GM19455 (cell line): ENCODE measurements around the gene BICC1.

Experiments
- ATAC-seq: cut with Tn5 transposase; IDR thresholded peaks from one replicate; pipeline ENCODE4 v1.9.1; 2021; ENCODE audit not compliant: unreplicated experiment

The BICC1 gene

GRCh38 chr10:58698777-58699356 is 186.2 kb downstream of the BICC1 start:
- no peak for ATAC-seq

- no peak for ATAC-seq
Observed at GRCh38 chr10:58700591-58700990, 187.9 kb downstream of the BICC1 start.

- ATAC-seq, result no peak
Observed at GRCh38 chr10:58701405-58702135, 188.9 kb downstream of the BICC1 start.

GRCh38 chr10:58704226-58704625 is 191.6 kb downstream of the BICC1 start:
- ATAC-seq, result no peak

- ATAC-seq, result no peak
Observed at GRCh38 chr10:58704671-58705141, 192.0 kb downstream of the BICC1 start.

GRCh38 chr10:58706836-58707235 is 194.2 kb downstream of the BICC1 start:
- no peak for ATAC-seq

GRCh38 chr10:58712141-58712540 is 199.5 kb downstream of the BICC1 start:
- no peak for ATAC-seq

GRCh38 chr10:58712982-58713381 is 200.3 kb downstream of the BICC1 start:
- no peak for ATAC-seq

- no peak for ATAC-seq
Observed at GRCh38 chr10:58714409-58714808, 201.7 kb downstream of the BICC1 start.

GRCh38 chr10:58715061-58715460 is 202.4 kb downstream of the BICC1 start:
- no peak for ATAC-seq

- ATAC-seq, result no peak
Observed at GRCh38 chr10:58718596-58718995, 205.9 kb downstream of the BICC1 start.

- ATAC-seq, result no peak
Observed at GRCh38 chr10:58721601-58722281, 209.1 kb downstream of the BICC1 start.

- ATAC-seq, result no peak
Observed at GRCh38 chr10:58723186-58723585, 210.5 kb downstream of the BICC1 start.

GRCh38 chr10:58723966-58724365 is 211.3 kb downstream of the BICC1 start:
- no peak for ATAC-seq

GRCh38 chr10:58724781-58725180 is 212.1 kb downstream of the BICC1 start:
- no peak for ATAC-seq

GRCh38 chr10:58725901-58726300 is 213.2 kb downstream of the BICC1 start:
- no peak for ATAC-seq

GRCh38 chr10:58727633-58728032 is 215.0 kb downstream of the BICC1 start:
- ATAC-seq, result no peak

GRCh38 chr10:58731276-58731675 is 218.6 kb downstream of the BICC1 start:
- no peak for ATAC-seq

GRCh38 chr10:58733436-58733835 is 220.8 kb downstream of the BICC1 start:
- ATAC-seq, result no peak

GRCh38 chr10:58734116-58734515 is 221.4 kb downstream of the BICC1 start:
- ATAC-seq, result no peak

- ATAC-seq, result no peak
Observed at GRCh38 chr10:58734664-58735063, 222.0 kb downstream of the BICC1 start.

- ATAC-seq, result no peak
Observed at GRCh38 chr10:58735087-58735486, 222.4 kb downstream of the BICC1 start.
